Measurements from ENCODE around the gene ABCB6.

ABCB6 gene

GRCh38 chr2:219184121-219184520 is 34.6 kb downstream of the ABCB6 start:
- DNase-seq (ENCODE audit: low spot score): no peak

GRCh38 chr2:219183151-219183772 is 35.5 kb downstream of the ABCB6 start:
- DNase-seq (ENCODE audit: low spot score): no peak

GRCh38 chr2:219182331-219183150 is 36.2 kb downstream of the ABCB6 start:
- no peak for DNase-seq (ENCODE audit: low spot score)

GRCh38 chr2:219181531-219181930 is 37.2 kb downstream of the ABCB6 start:
- no peak for DNase-seq (ENCODE audit: low spot score)

GRCh38 chr2:219180961-219181360 is 37.8 kb downstream of the ABCB6 start:
- DNase-seq (ENCODE audit: low spot score): no peak

- DNase-seq (ENCODE audit: low spot score): no peak
Measured at GRCh38 chr2:219179601-219180465, 38.9 kb downstream of the ABCB6 start.

- DNase-seq (ENCODE audit: low spot score): peak; percentile 46
Measured at GRCh38 chr2:219178377-219179175, 40.2 kb downstream of the ABCB6 start.

- DNase-seq (ENCODE audit: low spot score): peak; percentile 92
Measured at GRCh38 chr2:219177552-219178376, 41.0 kb downstream of the ABCB6 start, which contains the start of gene RETREG2. Gene RETREG2, plus strand, starts transcription at chr2:219178275. Its CDS starts 78 bp downstream, at chr2:219178353.

GRCh38 chr2:219176818-219177551 is 41.8 kb downstream of the ABCB6 start, which contains the start of gene CNPPD1:
Gene CNPPD1, minus strand, starts transcription at chr2:219176925. Its CDS starts 97 bp downstream, at chr2:219176828.
- DNase-seq (ENCODE audit: low spot score): peak; percentile 92

- peak; percentile 65 for DNase-seq (ENCODE audit: low spot score)
Measured at GRCh38 chr2:219175928-219176817, 42.6 kb downstream of the ABCB6 start.

GRCh38 chr2:219175486-219175885 is 43.3 kb downstream of the ABCB6 start:
- no peak for DNase-seq (ENCODE audit: low spot score)

GRCh38 chr2:219174801-219175200 is 44.0 kb downstream of the ABCB6 start:
- DNase-seq (ENCODE audit: low spot score): no peak

- no peak for DNase-seq (ENCODE audit: low spot score)
Measured at GRCh38 chr2:219174146-219174545, 44.6 kb downstream of the ABCB6 start.

- no peak for DNase-seq (ENCODE audit: low spot score)
Measured at GRCh38 chr2:219173176-219173575, 45.6 kb downstream of the ABCB6 start.

- DNase-seq (ENCODE audit: low spot score): no peak
Measured at GRCh38 chr2:219172231-219173154, 46.3 kb downstream of the ABCB6 start.

GRCh38 chr2:219171231-219171651 is 47.5 kb downstream of the ABCB6 start:
- peak; percentile 67 for DNase-seq (ENCODE audit: low spot score)

GRCh38 chr2:219169930-219170654 is 48.7 kb downstream of the ABCB6 start, which contains the start of gene SLC23A3:
Gene SLC23A3, minus strand, starts transcription at chr2:219170029. Its CDS starts 45 bp downstream, at chr2:219169984.
- no peak for DNase-seq (ENCODE audit: low spot score)

All from NAMALWA (cell line).